Sigmoid colon (tissue), 7 donors: ENCODE results near the gene SARS2. TPM values are rescaled to one million over a fixed set of nuclear protein-coding genes. Genes with fewer than 3 reads are reported as not detected.
A peak's percentile ranks its signal among the peaks of the same experiment; 100 is the strongest.

Experiments
- DNase-seq: peaks from one replicate; pipeline ENCODE4 v3.0.0-alpha.2; 2019
- H3K27ac ChIP-seq, 4 donors: fragments of 200-600 bp; sonication (generic); one replicate each; pipeline ENCODE4 v1.5.1; 2016 to 2019; ENCODE audit warnings: mild to moderate bottlenecking in 1 of 4
- H3K27me3 ChIP-seq, 3 donors: fragments of 200-600 bp; sonication (generic); one replicate each; pipeline ENCODE4 v1.5.1; 2019; ENCODE audit warnings: mild to moderate bottlenecking in 1 of 3
- H3K36me3 ChIP-seq, 4 donors: fragments of 200-600 bp; sonication (generic); one replicate each; pipeline ENCODE4 v1.5.1; 2016 to 2019
- H3K4me1 ChIP-seq, 4 donors: fragments of 200-600 bp; sonication (generic); one replicate each; pipeline ENCODE4 v1.5.1; 2017 to 2019
- H3K4me3 ChIP-seq, 4 donors: fragments of 200-600 bp; sonication (generic); one replicate each; pipeline ENCODE4 v1.5.1; 2017 to 2019; ENCODE audit warnings: mild to moderate bottlenecking in 2 of 4, moderate library complexity in 1 of 4
- H3K9me3 ChIP-seq, 4 donors: fragments of 200-600 bp in 3 of 4; sonication (generic) in 3 of 4; one replicate each; pipeline versions ENCODE4 v1.5.1 to v1.6.1; 2013 to 2019
- CTCF ChIP-seq, 4 experiments: fragments of 450-650 bp in 3 of 4; fragments of 200-600 bp in 1 of 4; IDR thresholded peaks; one replicate each; pipeline ENCODE4 v1.5.1; 2016 to 2019; ENCODE audit warnings: antibody characterized with exemption in 4 of 4, mild to moderate bottlenecking in 3 of 4, moderate library complexity in 2 of 4
- EP300 ChIP-seq, 4 donors: sonication (generic); formaldehyde crosslinking; IDR thresholded peaks; one replicate each; pipeline ENCODE4 v1.6.1; 2017; ENCODE audit warnings: antibody characterized with exemption in 4 of 4
- POLR2A ChIP-seq, 2 donors: fragments of 450-650 bp; IDR thresholded peaks; one replicate each; pipeline ENCODE4 v1.6.1; 2016; ENCODE audit warnings: antibody characterized with exemption in 2 of 2, mild to moderate bottlenecking in 2 of 2, moderate library complexity in 2 of 2
- POLR2AphosphoS5 ChIP-seq, 4 donors: sonication (generic); formaldehyde crosslinking; IDR thresholded peaks; one replicate each; pipeline ENCODE4 v1.6.1; 2017; ENCODE audit warnings: antibody characterized with exemption in 4 of 4
- WGBS, 2 donors: extraction: QIAGEN DNeasy Blood & Tissue Kit; methylation state at CpG; one replicate each; pipeline ENCODE4 v1.1.7; 2013; 5-methylcytosine and 5-hydroxymethylcytosine counted together
- intact Hi-C: fragments of 100-400 bp; cut with DNase I; formaldehyde crosslinking; loops from one replicate; pipeline ENCODE4 v1.15.1; 2023
- polyA plus RNA-seq, 3 donors: library from polyadenylated mRNA; stranded (reverse); fragments of 200-250 nt; gene quantifications; one replicate each; pipeline ENCODE4 v1.2.3, GENCODE V29; 2013
- total RNA-seq, 4 donors: library from RNA; depleted of rRNA; stranded (reverse); fragments of >200 nt; gene quantifications; one replicate each; pipeline ENCODE4 v1.1.0, GENCODE V29; 2016
- donor health status: healthy with polysubstance abuse.
- donor health status: Bipolar disorder and iron deficiency.
- donor health status: healthy.

The SARS2 gene
- total and polyA plus RNA-seq, 7 donors: 7.4 to 38.9 (median 15.3) TPM

DNA sequence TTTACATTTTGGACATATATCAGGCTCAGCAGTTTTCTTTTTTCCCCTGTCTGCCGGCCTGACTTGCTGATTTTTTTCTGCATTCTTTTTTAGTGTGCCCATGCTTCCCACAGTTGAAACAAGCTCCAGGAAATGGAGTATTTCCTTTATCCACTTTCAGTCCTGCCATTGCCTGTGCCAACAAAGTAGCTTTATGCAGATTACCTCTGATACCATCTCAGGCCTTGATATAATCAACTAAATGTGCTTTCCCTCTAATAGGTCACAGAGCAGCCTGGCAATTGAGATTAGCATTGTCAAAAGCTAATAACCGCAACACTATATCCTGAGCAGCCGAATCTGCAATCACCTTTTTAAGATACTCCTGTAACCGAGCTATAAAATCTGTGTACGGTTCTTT, 9.4 kb upstream of the SARS2 start:
- H3K9me3 ChIP-seq: no peaks in the 10 kb centered on the region
- peaks cover 0 to 9% (median 0%) of the 10 kb centered on the region in 4 donors for H3K36me3 ChIP-seq
- H3K27me3 ChIP-seq: no peaks in the 10 kb centered on the region
- intact Hi-C loops: no loop called here
- no peak overlapping the region for H3K4me3 ChIP-seq
- no peak for DNase-seq
- TF ChIP-seq POLR2AphosphoS5 (IDR thresholded peaks at IDR 0.05) (no peak), POLR2A (IDR thresholded peaks at IDR 0.05) (no peak), CTCF (IDR thresholded peaks at IDR 0.05) (no peak), EP300 (IDR thresholded peaks at IDR 0.05) (no peak)
- no peaks in the 10 kb centered on the region for H3K4me1 ChIP-seq
- no peak overlapping the region for H3K27ac ChIP-seq
- 51 to 63% methylated on average over 5 of the region's 5 CpGs for WGBS, 2 donors

DNA sequence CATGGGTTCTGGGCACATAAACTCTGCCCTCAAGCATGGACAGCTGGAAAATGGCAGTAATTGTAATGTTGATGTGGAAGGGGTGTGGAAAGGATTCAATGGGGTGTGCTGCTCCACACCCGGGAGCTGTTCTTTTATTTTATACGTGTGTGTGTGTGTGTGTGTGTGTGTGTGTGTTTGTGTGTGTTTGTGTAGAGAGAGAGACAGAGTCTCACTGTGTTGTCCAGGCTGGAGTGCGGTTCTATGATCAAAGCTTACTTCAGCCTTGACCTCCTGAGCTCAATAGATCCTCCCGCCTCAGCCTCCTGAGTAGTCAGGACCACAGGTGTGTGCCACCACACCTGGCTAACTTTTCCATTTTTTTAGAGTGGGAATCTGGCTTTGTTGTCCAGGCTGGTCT, 3.0 kb upstream of the SARS2 start:
- Histone ChIP-seq H3K4me1 (peaks cover 0 to 27% (median 21%) of the 10 kb centered on the region in 4 donors), H3K4me3 (no peak overlapping the region), H3K9me3 (no peaks in the 10 kb centered on the region), H3K27me3 (no peaks in the 10 kb centered on the region), H3K36me3 (peaks cover 0 to 14% (median 7%) of the 10 kb centered on the region in 4 donors), H3K27ac (no peak overlapping the region)
- DNase-seq: no peak
- WGBS, 2 donors: 89 to 92% methylated on average over 4 of the region's 4 CpGs
- no peak for TF ChIP-seq EP300 (IDR thresholded peaks at IDR 0.05)
- TF ChIP-seq POLR2A (IDR thresholded peaks at IDR 0.05): no peak
- TF ChIP-seq CTCF (IDR thresholded peaks at IDR 0.05): no peak
- no peak for TF ChIP-seq POLR2AphosphoS5 (IDR thresholded peaks at IDR 0.05)
- intact Hi-C loops: loop anchor here (5.0 kb wide), 1 partner anchor 316 kb away; the partner anchor contains the start of genes EIF3K and MAP4K1

DNA sequence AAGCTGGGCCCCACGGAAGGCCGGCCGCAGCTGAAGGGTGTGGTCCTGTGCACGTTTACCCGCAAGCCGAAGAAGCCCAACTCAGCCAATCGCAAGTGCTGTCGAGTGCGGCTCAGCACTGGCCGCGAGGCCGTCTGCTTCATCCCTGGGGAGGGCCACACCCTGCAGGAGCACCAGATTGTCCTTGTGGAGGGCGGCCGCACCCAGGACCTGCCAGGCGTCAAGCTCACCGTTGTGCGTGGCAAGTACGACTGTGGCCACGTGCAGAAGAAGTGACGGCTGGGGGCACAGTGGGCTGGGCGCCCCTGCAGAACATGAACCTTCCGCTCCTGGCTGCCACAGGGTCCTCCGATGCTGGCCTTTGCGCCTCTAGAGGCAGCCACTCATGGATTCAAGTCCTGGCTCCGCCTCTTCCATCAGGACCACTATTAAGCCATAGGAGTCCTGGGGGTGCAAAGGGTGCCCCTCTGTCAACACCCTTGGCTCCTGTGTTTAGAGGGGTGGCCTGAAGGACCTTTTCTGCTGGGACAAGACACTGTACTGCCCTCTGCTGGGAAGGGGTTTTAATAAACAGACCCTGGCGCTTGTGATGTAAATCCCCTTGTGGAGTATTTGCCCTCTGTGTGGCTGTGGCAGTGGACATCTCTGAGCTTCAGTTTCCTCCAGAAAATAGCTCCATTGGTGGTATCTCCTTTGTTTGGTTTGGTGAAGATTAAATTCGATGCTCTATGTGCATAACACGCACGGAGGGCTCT, 2.0 kb upstream of the SARS2 start:
- no peak for DNase-seq
- H3K4me1 ChIP-seq: peaks cover 0 to 27% (median 21%) of the 10 kb centered on the region in 4 donors
- no peak overlapping the region for H3K4me3 ChIP-seq
- H3K9me3 ChIP-seq: no peaks in the 10 kb centered on the region
- no peaks in the 10 kb centered on the region for H3K27me3 ChIP-seq
- intact Hi-C loops: loop anchor here (5.0 kb wide), 1 partner anchor 315 kb away; the partner anchor contains the start of genes EIF3K and MAP4K1
- H3K36me3 ChIP-seq: peaks cover 0 to 14% (median 7%) of the 10 kb centered on the region in 4 donors
- TF ChIP-seq EP300 (IDR thresholded peaks at IDR 0.05) (no peak), POLR2A (IDR thresholded peaks at IDR 0.05) (no peak), CTCF (IDR thresholded peaks at IDR 0.05) (peak in 2 of 4 experiments; percentile 13 to 20), POLR2AphosphoS5 (IDR thresholded peaks at IDR 0.05) (no peak)
- 93% methylated on average over 29 of the region's 29 CpGs for WGBS, 2 donors
- H3K27ac ChIP-seq: no peak overlapping the region

DNA sequence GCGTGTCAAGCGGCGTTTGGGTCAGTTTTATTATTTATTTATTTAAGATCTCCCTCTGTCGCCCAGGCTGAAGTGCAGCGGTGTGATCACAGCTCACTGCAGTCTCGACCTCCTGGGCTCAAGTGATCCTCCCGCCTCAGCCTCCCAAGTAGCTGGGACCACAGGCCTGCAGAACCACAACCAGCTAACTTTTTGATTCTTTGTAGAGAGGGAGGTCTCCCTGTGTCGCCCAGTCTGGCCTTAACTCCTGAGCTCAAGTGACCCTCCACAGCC, 894 bp upstream of the SARS2 start:
- Histone ChIP-seq H3K27me3 (no peaks in the 10 kb centered on the region), H3K36me3 (peaks cover 0 to 14% (median 7%) of the 10 kb centered on the region in 4 donors), H3K9me3 (no peaks in the 10 kb centered on the region), H3K4me1 (peaks cover 0 to 27% (median 21%) of the 10 kb centered on the region in 4 donors), H3K27ac (peak overlapping the region in 3 of 4 donors; percentile 84 to 90 (median 88)), H3K4me3 (peak overlapping the region; percentile 59 to 73 (median 64))
- no peak for TF ChIP-seq POLR2A (IDR thresholded peaks at IDR 0.05)
- no peak for TF ChIP-seq POLR2AphosphoS5 (IDR thresholded peaks at IDR 0.05)
- no peak for TF ChIP-seq CTCF (IDR thresholded peaks at IDR 0.05)
- TF ChIP-seq EP300 (IDR thresholded peaks at IDR 0.05): no peak
- no peak for DNase-seq
- WGBS, 2 donors: 9 to 33% methylated on average over 8 of the region's 8 CpGs
- intact Hi-C loops: loop anchor here (2.0 to 5.0 kb wide), 5 partner anchors 31 to 417 kb away; partner anchors contain the start of genes EIF3K and MAP4K1
